ENCODE results near the gene SH3BP5L.
"Not testable (repeated sequence)": the region's sequence is repeated elsewhere in the genome, so short reads cannot be mapped to it uniquely, and the experiment has no call there.

The SH3BP5L gene

GRCh38 chr1:248804771-248805681, 20.7 kb downstream of the SH3BP5L start:
- no peak for DNase-seq (ENCODE audit: extremely low read depth, low read depth)
- H3K4me3 ChIP-seq (replicated peaks; ENCODE audit: low read depth, low read length) = no peak overlapping the region
- no peak for TF ChIP-seq CTCF (IDR thresholded peaks at IDR 0.05; ENCODE audit: low read depth, low read length, missing control alignments)

- DNase-seq (ENCODE audit: extremely low read depth, low read depth); H3K4me3 ChIP-seq (replicated peaks; ENCODE audit: low read depth, low read length): not testable (repeated sequence)
Observed at GRCh38 chr1:248803501-248803900, 22.2 kb downstream of the SH3BP5L start.

GRCh38 chr1:248802454-248802853, 23.3 kb downstream of the SH3BP5L start:
- no peak for DNase-seq (ENCODE audit: extremely low read depth, low read depth)
- no peak overlapping the region for H3K4me3 ChIP-seq (replicated peaks; ENCODE audit: low read depth, low read length)
- no peak for TF ChIP-seq CTCF (IDR thresholded peaks at IDR 0.05; ENCODE audit: low read depth, low read length, missing control alignments)

- TF ChIP-seq CTCF (IDR thresholded peaks at IDR 0.05; ENCODE audit: low read depth, low read length, missing control alignments) = no peak
- no peak overlapping the region for H3K4me3 ChIP-seq (replicated peaks; ENCODE audit: low read depth, low read length)
- no peak for DNase-seq (ENCODE audit: extremely low read depth, low read depth)
Observed at GRCh38 chr1:248800459-248800858, 25.3 kb downstream of the SH3BP5L start.

- H3K4me3 ChIP-seq (replicated peaks; ENCODE audit: low read depth, low read length) = no peak overlapping the region
- TF ChIP-seq CTCF (IDR thresholded peaks at IDR 0.05; ENCODE audit: low read depth, low read length, missing control alignments) = no peak
- DNase-seq (ENCODE audit: extremely low read depth, low read depth) = no peak
Observed at GRCh38 chr1:248798791-248799190, 26.9 kb downstream of the SH3BP5L start.

GRCh38 chr1:248794663-248795062, 31.1 kb downstream of the SH3BP5L start:
- not testable (repeated sequence) for H3K4me3 ChIP-seq (replicated peaks; ENCODE audit: low read depth, low read length); DNase-seq (ENCODE audit: extremely low read depth, low read depth)

- H3K4me3 ChIP-seq (replicated peaks; ENCODE audit: low read depth, low read length) = no peak overlapping the region
- no peak for DNase-seq (ENCODE audit: extremely low read depth, low read depth)
- TF ChIP-seq CTCF (IDR thresholded peaks at IDR 0.05; ENCODE audit: low read depth, low read length, missing control alignments) = no peak
Observed at GRCh38 chr1:248793592-248793991, 32.1 kb downstream of the SH3BP5L start.

- DNase-seq (ENCODE audit: extremely low read depth, low read depth) = no peak
- H3K4me3 ChIP-seq (replicated peaks; ENCODE audit: low read depth, low read length) = no peak overlapping the region
- TF ChIP-seq CTCF (IDR thresholded peaks at IDR 0.05; ENCODE audit: low read depth, low read length, missing control alignments) = no peak
Observed at GRCh38 chr1:248792342-248792741, 33.4 kb downstream of the SH3BP5L start.

All from HFF-Myc (cell line).